Fibroblast of lung (primary cell): ENCODE measurements around the gene TMPRSS9.

Experiments
- EZH2 ChIP-seq: IDR thresholded peaks from 2 replicates; pipeline ENCODE4 v1.5.1; 2012; ENCODE audit warnings: low read length, control low read depth, mild to moderate bottlenecking; ENCODE audit errors: missing control alignments
- TF ChIP-seq, protein P1 (sequence below), 2 donors: IDR thresholded peaks in 1 of 2; conservative IDR thresholded peaks in 1 of 2; 1 replicate in 1 of 2; 2 replicates in 1 of 2; pipeline ENCODE4 v1.5.1; 2011 to 2012; ENCODE audit warnings: low read length in 2 of 2, control low read depth in 1 of 2, inconsistent platforms in 1 of 2, low read depth in 1 of 2, mild to moderate bottlenecking in 1 of 2

DNA sequence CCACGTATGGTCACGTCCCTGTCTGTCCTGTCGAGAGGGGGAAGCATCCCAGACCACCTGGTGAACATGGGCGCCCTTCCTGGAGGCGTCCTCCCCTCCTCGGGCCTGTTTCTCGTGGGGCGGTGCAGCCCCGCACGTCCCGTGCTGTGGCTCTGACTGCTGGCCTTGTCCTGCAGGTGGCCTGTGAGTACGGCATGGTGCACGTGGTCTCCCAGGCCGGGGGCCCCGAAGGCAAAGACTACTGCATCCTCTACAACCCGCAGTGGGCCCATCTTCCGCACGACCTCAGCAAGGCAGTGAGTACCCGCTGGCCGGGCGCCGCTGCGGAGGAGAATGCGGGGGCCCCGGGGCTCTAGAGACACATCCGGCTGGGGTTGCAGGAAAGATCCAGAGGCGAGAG lies 25.6 kb upstream of the TMPRSS9 start:
- TF ChIP-seq, protein P1, sequence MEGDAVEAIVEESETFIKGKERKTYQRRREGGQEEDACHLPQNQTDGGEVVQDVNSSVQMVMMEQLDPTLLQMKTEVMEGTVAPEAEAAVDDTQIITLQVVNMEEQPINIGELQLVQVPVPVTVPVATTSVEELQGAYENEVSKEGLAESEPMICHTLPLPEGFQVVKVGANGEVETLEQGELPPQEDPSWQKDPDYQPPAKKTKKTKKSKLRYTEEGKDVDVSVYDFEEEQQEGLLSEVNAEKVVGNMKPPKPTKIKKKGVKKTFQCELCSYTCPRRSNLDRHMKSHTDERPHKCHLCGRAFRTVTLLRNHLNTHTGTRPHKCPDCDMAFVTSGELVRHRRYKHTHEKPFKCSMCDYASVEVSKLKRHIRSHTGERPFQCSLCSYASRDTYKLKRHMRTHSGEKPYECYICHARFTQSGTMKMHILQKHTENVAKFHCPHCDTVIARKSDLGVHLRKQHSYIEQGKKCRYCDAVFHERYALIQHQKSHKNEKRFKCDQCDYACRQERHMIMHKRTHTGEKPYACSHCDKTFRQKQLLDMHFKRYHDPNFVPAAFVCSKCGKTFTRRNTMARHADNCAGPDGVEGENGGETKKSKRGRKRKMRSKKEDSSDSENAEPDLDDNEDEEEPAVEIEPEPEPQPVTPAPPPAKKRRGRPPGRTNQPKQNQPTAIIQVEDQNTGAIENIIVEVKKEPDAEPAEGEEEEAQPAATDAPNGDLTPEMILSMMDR (conservative IDR thresholded peaks at IDR 0.05 in 1 of 2, IDR thresholded peaks at IDR 0.05 in 1 of 2; ENCODE audit: low read depth in 1 of 2, low read length in 2 of 2), result no peak
- TF ChIP-seq EZH2, result no peak
